DMS53 treated with DMSO at 0.1 percent for 48 hours (cell line): ENCODE results near the gene SMIM26.
A peak's percentile ranks its signal among the peaks of the same experiment; 100 is the strongest.
"Not testable (repeated sequence)": the region's sequence is repeated elsewhere in the genome, so short reads cannot be mapped to it uniquely, and the experiment has no call there.

Experiments used
- DNase-seq: peaks from one replicate; lab custom pipeline; 2025; ENCODE audit not compliant: unreplicated experiment; lab: John Stamatoyannopoulos, UW

The SMIM26 gene

GRCh38 chr20:18566892-18567738 lies at the start of gene SMIM26:
Gene SMIM26 (plus strand): TSS chr20:18567432. CDS start chr20:18567479, 47 bp downstream.
- peak; percentile 87 for DNase-seq

GRCh38 chr20:18522066-18522465 lies 45.2 kb upstream of the SMIM26 start:
- DNase-seq, result not testable (repeated sequence)

GRCh38 chr20:18523066-18523465 lies 44.2 kb upstream of the SMIM26 start:
- DNase-seq, result no peak

GRCh38 chr20:18524646-18525045 lies 42.6 kb upstream of the SMIM26 start:
- DNase-seq, result no peak

- DNase-seq, result not testable (repeated sequence)
Observed at GRCh38 chr20:18526761-18527160, 40.5 kb upstream of the SMIM26 start.

GRCh38 chr20:18527339-18527738 lies 39.9 kb upstream of the SMIM26 start:
- no peak for DNase-seq

GRCh38 chr20:18527836-18528235 lies 39.4 kb upstream of the SMIM26 start:
- no peak for DNase-seq

- no peak for DNase-seq
Observed at GRCh38 chr20:18529041-18529440, 38.2 kb upstream of the SMIM26 start.

- DNase-seq, result no peak
Observed at GRCh38 chr20:18532626-18533025, 34.6 kb upstream of the SMIM26 start.

GRCh38 chr20:18533491-18533890 lies 33.7 kb upstream of the SMIM26 start:
- DNase-seq, result no peak

- DNase-seq, result no peak
Observed at GRCh38 chr20:18533978-18534644, 33.1 kb upstream of the SMIM26 start.

GRCh38 chr20:18537651-18538050 lies 29.6 kb upstream of the SMIM26 start:
- no peak for DNase-seq

GRCh38 chr20:18541741-18542140 lies 25.5 kb upstream of the SMIM26 start:
- DNase-seq, result no peak

GRCh38 chr20:18543216-18543615 lies 24.0 kb upstream of the SMIM26 start:
- DNase-seq, result no peak

GRCh38 chr20:18543932-18544331 lies 23.3 kb upstream of the SMIM26 start:
- no peak for DNase-seq

- no peak for DNase-seq
Observed at GRCh38 chr20:18545566-18545965, 21.7 kb upstream of the SMIM26 start.

GRCh38 chr20:18548465-18548864 lies 18.8 kb upstream of the SMIM26 start:
- DNase-seq, result no peak

- no peak for DNase-seq
Observed at GRCh38 chr20:18553746-18554145, 13.5 kb upstream of the SMIM26 start.

- no peak for DNase-seq
Observed at GRCh38 chr20:18567739-18568091, 483 bp downstream of the SMIM26 start.

GRCh38 chr20:18571009-18571408 lies 3.8 kb downstream of the SMIM26 start:
- no peak for DNase-seq

GRCh38 chr20:18571578-18571977 lies 4.3 kb downstream of the SMIM26 start:
- DNase-seq, result no peak

- no peak for DNase-seq
Observed at GRCh38 chr20:18577942-18578341, 10.7 kb downstream of the SMIM26 start.
